Kidney (tissue), 14 donors: ENCODE results near the gene SYT17. TPM values are rescaled to one million over a fixed set of nuclear protein-coding genes. Genes with fewer than 3 reads are reported as not detected.

Experiments
- DNase-seq, 5 donors: peaks; one replicate each; pipeline ENCODE4 v3.0.0-alpha.2; 2013 to 2020
- FAIRE-seq: peaks from 2 replicates; lab custom pipeline; 2012; peaks lifted over from hg19 to GRCh38; lab: Jason Lieb, UNC
- H3K27ac ChIP-seq, 2 donors: one replicate each; pipeline ENCODE4 v1.7.0; 2013; ENCODE audit warnings: low read depth in 2 of 2, low read length in 2 of 2, inconsistent platforms in 1 of 2
- H3K27me3 ChIP-seq: one replicate; pipeline ENCODE4 v1.7.1; 2013; ENCODE audit warnings: low read length, inconsistent platforms; ENCODE audit not compliant: control insufficient read depth, insufficient read depth
- H3K36me3 ChIP-seq, 3 donors: one replicate each; pipeline versions ENCODE4 v1.7.0 to v1.7.1; 2013; ENCODE audit warnings: low read length in 3 of 3, control low read depth in 1 of 3, inconsistent platforms in 1 of 3; ENCODE audit not compliant: insufficient read depth in 3 of 3, control insufficient read depth in 2 of 3
- H3K4me1 ChIP-seq, 3 donors: one replicate each; pipeline versions ENCODE4 v1.7.0 to v1.7.1; 2013; ENCODE audit warnings: low read length in 3 of 3, inconsistent platforms in 1 of 3, low read depth in 1 of 3; ENCODE audit not compliant: control insufficient read depth in 2 of 3, insufficient read depth in 2 of 3
- H3K4me3 ChIP-seq, 3 donors: one replicate each; pipeline versions ENCODE4 v1.7.0 to v1.8.1; 2013; ENCODE audit warnings: low read length in 3 of 3, control low read depth in 1 of 3, inconsistent platforms in 1 of 3
- H3K9ac ChIP-seq, 3 donors: one replicate each; pipeline versions ENCODE4 v1.7.0 to v1.7.1; 2013; ENCODE audit warnings: low read length in 3 of 3, control low read depth in 1 of 3, inconsistent platforms in 1 of 3
- H3K9me3 ChIP-seq, 3 donors: one replicate each; pipeline versions ENCODE4 v1.7.0 to v1.7.1; 2013; ENCODE audit warnings: low read length in 3 of 3, control low read depth in 1 of 3, inconsistent platforms in 1 of 3; ENCODE audit not compliant: control insufficient read depth in 2 of 3, insufficient read depth in 1 of 3
- CTCF ChIP-seq: IDR thresholded peaks from 3 replicates; pipeline ENCODE4 v1.5.1; 2012; ENCODE audit warnings: mild to moderate bottlenecking, moderate library complexity, borderline replicate concordance; ENCODE audit not compliant: insufficient read depth; ENCODE audit errors: extremely low read depth
- intact Hi-C: fragments of 100-400 bp; cut with DNase I; formaldehyde crosslinking; loops from one replicate; pipeline ENCODE4 v1.11.1; 2022
- polyA plus RNA-seq: library from polyadenylated mRNA; stranded (reverse); fragments of 350-450 nt; fragmentation: Illumina TruSeq; extraction: RNeasy Lipid Tissue Mini Kit (QIAGEN cat#74804); gene quantifications from one replicate; pipeline ENCODE4 v1.2.3, GENCODE V29; 2014; ENCODE audit warnings: low read depth, low replicate concordance; ENCODE audit not compliant: insufficient read depth
- total RNA-seq: library from RNA; stranded (reverse); fragmentation: NEBNext Ultra II Directional; extraction: Animal tissue kit (Norgen Biotek cat#: 25700); gene quantifications from one replicate; pipeline ENCODE4 v1.2.1, GENCODE V29; 2021
- donor health status: control.
- donor health status: control.
- donor health status: control.
- donor health status: control.
- donor health status: control.
- donor health status: DM: yes; HTN: yes; CAD: no.
- donor health status: Normal renal cell carcinoma (clear cell type).

SYT17 gene
- total and polyA plus RNA-seq, 2 donors from 2014 or later: 5.8 to 8.8 TPM

DNA sequence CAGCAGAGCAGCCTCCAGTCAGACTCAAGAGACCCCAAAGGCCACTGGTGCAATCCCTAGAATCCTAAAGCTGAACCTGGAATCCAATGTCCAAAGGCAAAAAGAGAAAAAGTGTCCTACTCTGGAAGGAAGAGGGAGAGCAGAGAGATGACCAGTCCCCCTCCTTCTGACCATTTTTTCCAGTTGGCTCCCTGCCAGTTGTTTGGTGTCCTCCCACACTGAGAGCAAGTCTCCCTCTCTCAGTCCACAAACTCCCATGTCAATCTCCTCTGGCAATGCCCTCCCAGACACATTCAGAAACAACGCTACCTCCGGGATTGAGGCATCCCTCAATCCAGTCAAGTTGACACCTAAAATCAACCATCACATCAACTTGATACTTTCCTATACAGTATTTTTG, 113.2 kb downstream of the SYT17 start:
- no peak for FAIRE-seq
- Histone ChIP-seq H3K9ac (no peak overlapping the region), H3K4me3 (no peak overlapping the region), H3K27me3 (no peaks in the 10 kb centered on the region), H3K9me3 (no peaks in the 10 kb centered on the region), H3K4me1 (no peaks in the 10 kb centered on the region), H3K27ac (no peak overlapping the region), H3K36me3 (no peaks in the 10 kb centered on the region)
- TF ChIP-seq CTCF: no peak
- intact Hi-C loops: no loop called here
- peak in 3 of 5 donors; percentile 24 to 68 (median 56) for DNase-seq

GRCh38 chr16:19282101-19282500, 114.1 kb downstream of the SYT17 start:
- H3K36me3 ChIP-seq: no peaks in the 10 kb centered on the region
- H3K4me1 ChIP-seq: no peaks in the 10 kb centered on the region
- no peak overlapping the region for H3K27ac ChIP-seq
- H3K9me3 ChIP-seq: no peaks in the 10 kb centered on the region
- H3K9ac ChIP-seq: no peak overlapping the region
- DNase-seq (no peak), FAIRE-seq (no peak)
- no peaks in the 10 kb centered on the region for H3K27me3 ChIP-seq
- H3K4me3 ChIP-seq: no peak overlapping the region
- no peak for TF ChIP-seq CTCF
- intact Hi-C loops: no loop called here

DNA sequence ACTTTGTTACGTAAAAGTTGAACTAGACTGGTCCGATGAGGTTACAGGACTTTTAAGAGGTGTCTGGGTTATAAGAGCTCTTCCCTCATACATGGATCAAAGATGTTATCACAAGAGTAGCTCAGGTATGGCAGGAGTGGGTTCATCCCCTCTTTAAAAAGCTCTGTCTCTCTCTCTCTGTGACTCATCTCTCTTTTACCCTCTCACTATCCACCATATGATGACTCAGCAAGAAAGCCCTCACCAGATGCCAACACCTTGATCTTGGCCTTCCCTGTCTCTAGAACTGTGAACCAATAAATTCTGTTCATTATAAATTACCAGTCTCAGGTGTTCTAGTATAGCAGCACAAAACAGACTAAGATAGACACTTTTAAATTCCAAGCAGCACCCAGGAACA, 115.6 kb downstream of the SYT17 start:
- no peaks in the 10 kb centered on the region for H3K36me3 ChIP-seq
- H3K27me3 ChIP-seq: no peaks in the 10 kb centered on the region
- no peaks in the 10 kb centered on the region for H3K4me1 ChIP-seq
- no peaks in the 10 kb centered on the region for H3K9me3 ChIP-seq
- DNase-seq (no peak), FAIRE-seq (no peak)
- no peak overlapping the region for H3K27ac ChIP-seq
- no peak overlapping the region for H3K9ac ChIP-seq
- H3K4me3 ChIP-seq: no peak overlapping the region
- intact Hi-C loops: no loop called here
- no peak for TF ChIP-seq CTCF

DNA sequence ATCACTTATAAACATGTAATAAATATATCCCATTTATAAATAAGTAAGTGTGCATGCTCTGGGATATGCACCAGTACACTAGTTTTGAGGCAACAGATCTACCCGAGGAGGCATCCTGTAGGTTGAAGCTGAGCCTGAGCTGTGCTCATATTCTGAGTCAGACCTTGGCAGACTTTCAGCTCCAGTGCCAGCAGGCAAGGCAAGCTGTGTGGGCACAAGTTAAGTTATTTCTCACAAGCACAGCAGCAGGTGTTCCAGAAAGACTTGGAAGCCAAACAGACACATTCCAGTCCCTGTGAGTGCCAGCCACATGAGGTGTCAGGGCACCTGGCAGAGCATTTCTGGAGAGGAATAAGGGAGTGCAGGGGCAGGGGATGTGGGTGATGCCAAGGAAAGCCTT, 116.2 kb downstream of the SYT17 start:
- Histone ChIP-seq H3K9ac (no peak overlapping the region), H3K4me3 (no peak overlapping the region), H3K27ac (no peak overlapping the region), H3K4me1 (no peaks in the 10 kb centered on the region), H3K9me3 (no peaks in the 10 kb centered on the region), H3K27me3 (no peaks in the 10 kb centered on the region), H3K36me3 (no peaks in the 10 kb centered on the region)
- no peak for TF ChIP-seq CTCF
- FAIRE-seq: no peak
- intact Hi-C loops: no loop called here
- DNase-seq: no peak
